Erythroblast (primary cell): ENCODE measurements around the gene WFDC9.

ENCODE experiments used
- GATA1 ChIP-seq: IDR thresholded peaks from 2 replicates; pipeline ENCODE4 v1.6.1; 2011; ENCODE audit warnings: low read depth, mild to moderate bottlenecking, control low read depth, low read length, moderate library complexity
- POLR2A ChIP-seq: IDR thresholded peaks from 2 replicates; pipeline ENCODE4 v1.6.1; 2011; ENCODE audit warnings: mild to moderate bottlenecking, low read length

- TF ChIP-seq POLR2A (no peak), GATA1 (no peak)
These were observed 42.3 kb downstream of the WFDC9 start for GRCh38 chr20:45588800-45589199.
